Spinal cord (tissue), 4 donors: ENCODE measurements around the gene UBLCP1. TPM values are rescaled to one million over a fixed set of nuclear protein-coding genes. Genes with fewer than 3 reads are reported as not detected.

Source experiments
- polyA plus RNA-seq, 2 donors: library from polyadenylated mRNA; unstranded; fragments of 120-200 nt; gene quantifications; one replicate each; pipeline ENCODE4 v1.2.1, GENCODE V29; 2013; ENCODE audit not compliant: insufficient read length in 2 of 2
- small RNA-seq: library from RNA; depleted of rRNA; stranded (forward); fragments of <200 nt; gene quantifications from one replicate; pipeline ENCODE3, GENCODE V24; 2014; ENCODE audit warnings: low replicate concordance
- total RNA-seq, 2 donors: library from RNA; depleted of rRNA in 1 of 2; stranded (reverse); fragments of 120-200 nt in 1 of 2; fragments of >200 nt in 1 of 2; gene quantifications; one replicate each; pipeline versions ENCODE4 v1.2.3 to v1.2.4, GENCODE V29; 2013 to 2014

Gene UBLCP1
- total and polyA plus RNA-seq, 4 donors = 31.2 to 67.0 (median 40.9) TPM

Small RNA genes lying within 50 kb of the gene (small RNA-seq; reads per million reads assigned to genes)
- gene RF00263 = not detected
- gene RNU4ATAC2P = not detected

Other genes with a start within 250 kb of the UBLCP1 start
- 10 to 100 TPM; 23.5 to 42.4 TPM for gene EBF1, start 163.4 kb upstream of the UBLCP1 start, total RNA-seq
- gene EBF1, start 163.4 kb upstream of the UBLCP1 start, polyA plus RNA-seq = 10 to 100 TPM; 55.6 to 67.4 TPM
- 10 to 100 TPM; 52.2 to 75.7 TPM for gene RNF145, start 53.7 kb upstream of the UBLCP1 start, total RNA-seq
- 100 to 1,000 TPM in 1 of 2 donors, 10 to 100 TPM in 1; 95.6 to 105 TPM for gene RNF145, start 53.7 kb upstream of the UBLCP1 start, polyA plus RNA-seq
- gene IL12B, start 67.2 kb downstream of the UBLCP1 start, total RNA-seq = not detected
- gene IL12B, start 67.2 kb downstream of the UBLCP1 start, polyA plus RNA-seq = not detected